Measurements from ENCODE around the gene GRM3. TPM values are rescaled to one million over a fixed set of nuclear protein-coding genes. Genes with fewer than 3 reads are reported as not detected.

The GRM3 gene
- total RNA-seq, 2 donors from 2014 or later, result not detected

- DNase-seq (ENCODE audit: low spot score), result no peak
- H3K36me3 ChIP-seq, result no peaks in the 10 kb centered on the region
- no peak for TF ChIP-seq CTCF (IDR thresholded peaks at IDR 0.05)
- H3K4me3 ChIP-seq, result no peak overlapping the region
- no peak overlapping the region for H3K27ac ChIP-seq
- no peaks in the 10 kb centered on the region for H3K4me1 ChIP-seq
- H3K9me3 ChIP-seq, result no peaks in the 10 kb centered on the region
- no peaks in the 10 kb centered on the region for H3K27me3 ChIP-seq
Observed at GRCh38 chr7:86765931-86766330, 122.2 kb downstream of the GRM3 start.

GRCh38 chr7:86768394-86768793 is 124.7 kb downstream of the GRM3 start:
- H3K27ac ChIP-seq, result no peak overlapping the region
- no peaks in the 10 kb centered on the region for H3K9me3 ChIP-seq
- TF ChIP-seq CTCF (IDR thresholded peaks at IDR 0.05), result no peak
- H3K27me3 ChIP-seq, result no peaks in the 10 kb centered on the region
- no peak for DNase-seq (ENCODE audit: low spot score)
- no peaks in the 10 kb centered on the region for H3K4me1 ChIP-seq
- H3K36me3 ChIP-seq, result no peaks in the 10 kb centered on the region
- H3K4me3 ChIP-seq, result no peak overlapping the region

DNA sequence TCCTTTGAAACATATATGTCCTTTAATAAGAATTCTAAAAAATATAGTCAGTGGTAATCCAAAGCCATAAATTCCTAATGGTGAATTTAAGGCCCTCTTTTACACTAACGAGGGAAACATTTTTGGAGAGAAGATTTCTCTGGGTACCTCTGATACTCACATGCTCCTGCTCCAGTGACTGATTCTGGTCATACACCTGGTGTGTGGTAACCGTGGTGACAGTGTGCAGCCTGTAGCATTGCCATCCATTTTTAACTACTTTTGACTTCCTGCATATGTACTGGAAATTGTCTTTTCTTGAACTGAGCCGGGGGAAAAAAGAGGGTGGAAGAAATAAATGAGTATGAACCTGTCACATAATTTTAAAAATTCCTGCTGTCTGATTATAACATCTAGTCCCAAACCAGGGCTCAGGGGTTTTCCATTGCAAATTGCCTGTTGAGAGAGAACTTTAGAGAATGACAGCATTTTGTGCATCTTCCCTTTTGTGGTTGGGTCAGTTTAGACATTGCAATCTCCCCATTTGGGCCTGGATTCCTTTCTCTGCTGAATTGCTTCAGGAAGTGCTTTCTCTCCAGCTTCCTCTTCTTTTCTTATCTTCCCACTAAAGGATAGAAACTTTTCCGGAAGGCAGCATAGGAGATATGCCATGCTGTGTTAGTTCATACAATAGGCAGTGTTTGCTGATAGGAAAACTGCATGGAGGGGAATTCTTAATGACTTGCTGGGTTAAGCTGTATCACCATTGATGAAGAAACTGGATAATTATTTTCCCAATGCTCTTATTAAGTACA is 125.5 kb downstream of the GRM3 start:
- DNase-seq (ENCODE audit: low spot score), result no peak
- Histone ChIP-seq H3K36me3 (no peaks in the 10 kb centered on the region), H3K27ac (no peak overlapping the region), H3K4me1 (no peaks in the 10 kb centered on the region), H3K9me3 (no peaks in the 10 kb centered on the region), H3K4me3 (no peak overlapping the region), H3K27me3 (no peaks in the 10 kb centered on the region)
- no peak for TF ChIP-seq CTCF (IDR thresholded peaks at IDR 0.05)

GRCh38 chr7:86773309-86773708 is 129.6 kb downstream of the GRM3 start:
- Histone ChIP-seq H3K36me3 (no peaks in the 10 kb centered on the region), H3K27me3 (no peaks in the 10 kb centered on the region), H3K9me3 (no peaks in the 10 kb centered on the region), H3K27ac (no peak overlapping the region), H3K4me3 (no peak overlapping the region), H3K4me1 (no peaks in the 10 kb centered on the region)
- no peak for TF ChIP-seq CTCF (IDR thresholded peaks at IDR 0.05)
- DNase-seq (ENCODE audit: low spot score), result no peak

DNA sequence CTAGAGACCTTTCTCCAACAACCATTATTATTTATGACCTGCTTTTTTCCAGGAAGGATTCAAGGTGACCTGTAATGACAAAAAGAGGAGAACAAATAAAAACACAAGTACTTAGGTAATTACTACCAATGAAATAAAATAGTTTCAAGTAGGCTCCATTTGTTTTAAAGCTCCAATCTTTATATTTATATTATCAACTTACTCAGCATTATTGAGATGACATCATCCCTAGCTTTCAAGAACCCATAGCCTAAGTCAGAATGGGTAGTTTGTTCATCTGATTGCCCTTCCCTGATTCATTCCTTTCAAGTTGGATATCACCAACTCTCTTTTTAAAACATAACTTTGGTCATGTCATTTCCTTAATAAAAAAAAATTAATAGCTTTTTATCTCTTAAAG is 131.5 kb downstream of the GRM3 start:
- no peak overlapping the region for H3K4me3 ChIP-seq
- no peaks in the 10 kb centered on the region for H3K4me1 ChIP-seq
- no peaks in the 10 kb centered on the region for H3K27me3 ChIP-seq
- TF ChIP-seq CTCF (IDR thresholded peaks at IDR 0.05), result no peak
- no peaks in the 10 kb centered on the region for H3K9me3 ChIP-seq
- H3K27ac ChIP-seq, result no peak overlapping the region
- H3K36me3 ChIP-seq, result no peaks in the 10 kb centered on the region
- DNase-seq (ENCODE audit: low spot score), result no peak

GRCh38 chr7:86776136-86776535 is 132.4 kb downstream of the GRM3 start:
- H3K9me3 ChIP-seq, result no peaks in the 10 kb centered on the region
- H3K36me3 ChIP-seq, result no peaks in the 10 kb centered on the region
- no peak overlapping the region for H3K27ac ChIP-seq
- TF ChIP-seq CTCF (IDR thresholded peaks at IDR 0.05), result no peak
- no peak for DNase-seq (ENCODE audit: low spot score)
- H3K4me3 ChIP-seq, result no peak overlapping the region
- H3K4me1 ChIP-seq, result no peaks in the 10 kb centered on the region
- no peaks in the 10 kb centered on the region for H3K27me3 ChIP-seq

Data from right atrium auricular region (tissue), 2 donors.